Measurements from ENCODE around the gene NFIX. TPM values are rescaled to one million over a fixed set of nuclear protein-coding genes. Genes with fewer than 3 reads are reported as not detected.

The NFIX gene
- total and polyA plus RNA-seq, 12 donors: 1.3 to 72.8 (median 28.6) TPM

GRCh38 chr19:12992729-12993128 is 2.5 kb upstream of the NFIX start:
- no peak overlapping the region for H3K4me3 ChIP-seq
- H3K9me3 ChIP-seq (replicated peaks in 1 of 3): no peaks in the 10 kb centered on the region
- no peak overlapping the region for H3K27ac ChIP-seq
- 91 to 96% (median 94%) methylated on average over 11 of the region's 11 CpGs for WGBS, 4 donors
- H3K36me3 ChIP-seq (replicated peaks in 1 of 2): no peaks in the 10 kb centered on the region
- no peak for DNase-seq
- intact Hi-C loops (cut with DNase I): no loop called here
- H3K4me1 ChIP-seq (replicated peaks in 1 of 2): peaks cover 8% of the 10 kb centered on the region in 2 donors
- H3K27me3 ChIP-seq: no peaks in the 10 kb centered on the region
- TF ChIP-seq CTCF (IDR thresholded peaks at IDR 0.05) (no peak), POLR2A (IDR thresholded peaks at IDR 0.05) (no peak)

DNA sequence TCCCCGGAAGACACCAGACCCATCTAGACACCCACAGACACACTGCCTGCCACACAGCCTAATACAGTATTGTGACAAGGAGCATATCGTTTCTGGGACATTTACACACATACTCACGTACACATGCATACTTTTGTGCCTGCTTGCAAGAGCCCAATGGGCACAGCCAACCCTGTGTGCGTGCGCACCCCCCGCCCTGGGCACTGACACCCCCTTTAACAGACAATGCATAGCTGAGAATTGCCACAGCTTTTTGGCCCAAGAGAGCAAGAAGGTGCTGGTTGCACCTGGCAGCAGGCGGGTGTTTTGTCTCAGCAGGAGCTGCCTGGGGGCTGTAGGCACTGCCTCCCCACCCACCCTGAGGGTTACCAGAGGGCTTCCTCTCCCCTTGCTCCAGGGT is 1.7 kb upstream of the NFIX start:
- no peak overlapping the region for H3K27ac ChIP-seq
- H3K4me3 ChIP-seq: no peak overlapping the region
- no peaks in the 10 kb centered on the region for H3K9me3 ChIP-seq (replicated peaks in 1 of 3)
- H3K36me3 ChIP-seq (replicated peaks in 1 of 2): no peaks in the 10 kb centered on the region
- H3K27me3 ChIP-seq: no peaks in the 10 kb centered on the region
- peaks cover 8% of the 10 kb centered on the region in 2 donors for H3K4me1 ChIP-seq (replicated peaks in 1 of 2)
- intact Hi-C loops (cut with DNase I): no loop called here
- DNase-seq: no peak
- TF ChIP-seq POLR2A (IDR thresholded peaks at IDR 0.05) (no peak), CTCF (IDR thresholded peaks at IDR 0.05) (no peak)
- 84 to 96% (median 87%) methylated on average over 5 to 7 of the region's 7 CpGs for WGBS, 4 donors

- 0 to 40% (median 0%) methylated on average over 1 to 118 of the region's 129 CpGs for WGBS, 4 donors
- peaks cover 8% of the 10 kb centered on the region in 2 donors for H3K4me1 ChIP-seq (replicated peaks in 1 of 2)
- intact Hi-C loops (cut with DNase I): loop anchor here in 1 of 2 donors (2.0 kb wide), 1 partner anchor 15 kb away; no protein-coding TSS in a partner anchor
- H3K9me3 ChIP-seq (replicated peaks in 1 of 3): no peaks in the 10 kb centered on the region
- H3K27ac ChIP-seq: peak overlapping the region in 4 of 5 donors; percentile 31 to 92 (median 65)
- TF ChIP-seq POLR2A (IDR thresholded peaks at IDR 0.05) (no peak), CTCF (IDR thresholded peaks at IDR 0.05) (peak in 1 of 6 experiments; percentile 8)
- no peaks in the 10 kb centered on the region for H3K36me3 ChIP-seq (replicated peaks in 1 of 2)
- peak overlapping the region in 3 of 4 donors; percentile 33 to 65 (median 36) for H3K4me3 ChIP-seq
- H3K27me3 ChIP-seq: no peaks in the 10 kb centered on the region
- peak in 5 of 7 donors; percentile 41 to 62 (median 55) for DNase-seq
Observed at GRCh38 chr19:12995596-12996405, 526 bp downstream of the NFIX start.

GRCh38 chr19:12996406-12997094 is 1.3 kb downstream of the NFIX start:
- Histone ChIP-seq H3K4me3 (peak overlapping the region in 3 of 4 donors; percentile 33 to 65 (median 36)), H3K9me3 (replicated peaks in 1 of 3) (no peaks in the 10 kb centered on the region), H3K27me3 (no peaks in the 10 kb centered on the region), H3K4me1 (replicated peaks in 1 of 2) (peaks cover 8% of the 10 kb centered on the region in 2 donors), H3K36me3 (replicated peaks in 1 of 2) (no peaks in the 10 kb centered on the region), H3K27ac (peak overlapping the region in 4 of 5 donors; percentile 31 to 92 (median 65))
- intact Hi-C loops (cut with DNase I): loop anchor here in 1 of 2 donors (2.0 kb wide), 1 partner anchor 14 kb away; no protein-coding TSS in a partner anchor
- 0 to 50% (median 6%) methylated on average over 2 to 52 of the region's 52 CpGs for WGBS, 4 donors
- DNase-seq: peak in 6 of 7 donors; percentile 51 to 70 (median 62)
- TF ChIP-seq POLR2A (IDR thresholded peaks at IDR 0.05) (no peak), CTCF (IDR thresholded peaks at IDR 0.05) (no peak)

Measured in adrenal gland (tissue), 12 donors.